WTC11 (cell line): ENCODE data around the gene AJAP1. TPM values are rescaled to one million over a fixed set of nuclear protein-coding genes. Genes with fewer than 3 reads are reported as not detected.

Experiments
- ATAC-seq: fragments of 200-7000 bp; cut with Tn5 transposase; 2 replicates; pipeline ENCODE4 v1.10.0; 2021; ENCODE audit warnings: mild to moderate bottlenecking, moderate library complexity
- CTCF ChIA-PET: fragments of 300-600 bp; sonication (Branson Sonifier 250); formaldehyde crosslinking; loops from one replicate; lab custom pipeline; 2021; ENCODE audit warnings: antibody characterized with exemption; lab: Charles Lee
- POLR2A ChIA-PET: fragments of 350-600 bp; sonication (Branson Sonifier 250); formaldehyde crosslinking; loops from one replicate; lab custom pipeline; 2021; ENCODE audit warnings: antibody characterized with exemption; lab: Charles Lee
- DNase-seq: peaks from one replicate; pipeline ENCODE4 v3.0.0; 2021; ENCODE audit warnings: low spot score
- H3K27ac Mint-ChIP-seq: 2 replicates; pipeline ENCODE4 v1.8.0; 2021; ENCODE audit warnings: mixed read lengths
- H3K27me3 Mint-ChIP-seq: 2 replicates; pipeline ENCODE4 v1.8.0; 2021; ENCODE audit warnings: low read depth, mild to moderate bottlenecking, moderate library complexity, mixed read lengths
- H3K36me3 Mint-ChIP-seq: 2 replicates; pipeline ENCODE4 v1.8.0; 2021; ENCODE audit warnings: mixed read lengths
- H3K4me1 Mint-ChIP-seq: 2 replicates; pipeline ENCODE4 v1.8.0; 2022; ENCODE audit warnings: mixed read lengths
- H3K4me3 Mint-ChIP-seq: 2 replicates; pipeline ENCODE4 v1.8.0; 2021; ENCODE audit warnings: mild to moderate bottlenecking, moderate library complexity, mixed read lengths
- H3K9me3 Mint-ChIP-seq: 2 replicates; pipeline ENCODE4 v1.8.0; 2021; ENCODE audit warnings: mixed read lengths
- FOXK1 ChIP-seq: sonication (generic); formaldehyde crosslinking; IDR thresholded peaks from 2 replicates; pipeline ENCODE4 v1.8.0; 2022; ENCODE audit warnings: mild to moderate bottlenecking, moderate library complexity, missing genetic modification reagents
- GTF2I ChIP-seq: fragments of 250-450 bp; sonication (Bioruptor Pico); conservative IDR thresholded peaks from 2 replicates; pipeline ENCODE4 v1.4.0; 2021; ENCODE audit warnings: mild to moderate bottlenecking
- HMGA2 ChIP-seq: fragments of 250-450 bp; sonication (Bioruptor Pico); IDR thresholded peaks from 2 replicates; pipeline ENCODE4 v1.4.0; 2021; ENCODE audit warnings: mild to moderate bottlenecking, moderate library complexity
- OVOL2 ChIP-seq: fragments of 250-450 bp; sonication (Bioruptor Pico); IDR thresholded peaks from 2 replicates; pipeline ENCODE4 v1.9.0; 2021; ENCODE audit warnings: mild to moderate bottlenecking, borderline replicate concordance
- SOX15 ChIP-seq: fragments of 250-450 bp; sonication (Bioruptor Pico); IDR thresholded peaks from 2 replicates; pipeline ENCODE4 v1.9.0; 2021; ENCODE audit warnings: mild to moderate bottlenecking
- TEAD4 ChIP-seq: sonication (generic); formaldehyde crosslinking; IDR thresholded peaks from 2 replicates; pipeline ENCODE4 v1.8.0; 2022; ENCODE audit warnings: mild to moderate bottlenecking, missing genetic modification reagents
- ZBTB21 ChIP-seq: sonication (generic); formaldehyde crosslinking; IDR thresholded peaks from 2 replicates; pipeline ENCODE4 v1.8.1; 2023; ENCODE audit warnings: mild to moderate bottlenecking, missing genetic modification reagents, borderline replicate concordance
- ZNF263 ChIP-seq: sonication (generic); formaldehyde crosslinking; IDR thresholded peaks from 2 replicates; pipeline ENCODE4 v1.8.1; 2022; ENCODE audit warnings: low read depth, mild to moderate bottlenecking, moderate library complexity, missing genetic modification reagents
- ZNF416 ChIP-seq: fragments of 250-450 bp; sonication (Bioruptor Pico); IDR thresholded peaks from 2 replicates; pipeline ENCODE4 v1.9.0; 2021; ENCODE audit warnings: mild to moderate bottlenecking, inconsistent platforms
- ZNF423 ChIP-seq: fragments of 250-450 bp; sonication (Bioruptor Pico); IDR thresholded peaks from 2 replicates; pipeline ENCODE4 v2.1.2; 2022; ENCODE audit warnings: mild to moderate bottlenecking, moderate library complexity
- total RNA-seq: library from RNA; stranded (reverse); gene quantifications from 3 replicates; pipeline ENCODE4 v1.2.3, GENCODE V29; 2021
- TF ChIP-seq, protein P1 (sequence below): fragments of 200-600 bp; IDR thresholded peaks from 2 replicates; pipeline ENCODE4 v1.8.0; 2022; ENCODE audit warnings: antibody characterized with exemption
- TF ChIP-seq, protein P2 (sequence below): sonication (generic); formaldehyde crosslinking; IDR thresholded peaks from 2 replicates; pipeline ENCODE4 v1.8.1; 2022; ENCODE audit warnings: missing genetic modification reagents, borderline replicate concordance
- TF ChIP-seq, protein P3 (sequence below): fragments of 250-450 bp; sonication (Bioruptor Pico); IDR thresholded peaks from 2 replicates; pipeline ENCODE4 v1.8.0; 2021; ENCODE audit warnings: mild to moderate bottlenecking
- TF ChIP-seq, protein P4 (sequence below): sonication (generic); formaldehyde crosslinking; IDR thresholded peaks from 2 replicates; pipeline ENCODE4 v1.8.0; 2023; ENCODE audit warnings: missing genetic modification reagents, mild to moderate bottlenecking, borderline replicate concordance
- TF ChIP-seq, protein P5 (sequence below): sonication (generic); formaldehyde crosslinking; IDR thresholded peaks from 2 replicates; pipeline ENCODE4 v1.8.1; 2023; ENCODE audit warnings: mild to moderate bottlenecking, moderate library complexity, missing genetic modification reagents
- TF ChIP-seq, protein P6 (sequence below): sonication (generic); formaldehyde crosslinking; conservative IDR thresholded peaks from 2 replicates; pipeline ENCODE4 v1.8.1; 2023; ENCODE audit warnings: mild to moderate bottlenecking, low read depth, missing genetic modification reagents, moderate library complexity
- TF ChIP-seq, protein P7 (sequence below): sonication (generic); formaldehyde crosslinking; IDR thresholded peaks from 2 replicates; pipeline ENCODE4 v1.8.0; 2022; ENCODE audit warnings: mild to moderate bottlenecking, missing genetic modification reagents
- TF ChIP-seq, protein P8 (sequence below): sonication (generic); formaldehyde crosslinking; IDR thresholded peaks from 2 replicates; pipeline ENCODE4 v1.8.1; 2022; ENCODE audit warnings: mild to moderate bottlenecking, moderate library complexity, missing genetic modification reagents
- TF ChIP-seq, protein P9 (sequence below): sonication (generic); formaldehyde crosslinking; IDR thresholded peaks from 2 replicates; pipeline ENCODE4 v1.8.1; 2023; ENCODE audit warnings: mild to moderate bottlenecking, missing genetic modification reagents, moderate library complexity

The AJAP1 gene
- total RNA-seq, 1 experiment from 2014 or later = 2.1 TPM

DNA sequence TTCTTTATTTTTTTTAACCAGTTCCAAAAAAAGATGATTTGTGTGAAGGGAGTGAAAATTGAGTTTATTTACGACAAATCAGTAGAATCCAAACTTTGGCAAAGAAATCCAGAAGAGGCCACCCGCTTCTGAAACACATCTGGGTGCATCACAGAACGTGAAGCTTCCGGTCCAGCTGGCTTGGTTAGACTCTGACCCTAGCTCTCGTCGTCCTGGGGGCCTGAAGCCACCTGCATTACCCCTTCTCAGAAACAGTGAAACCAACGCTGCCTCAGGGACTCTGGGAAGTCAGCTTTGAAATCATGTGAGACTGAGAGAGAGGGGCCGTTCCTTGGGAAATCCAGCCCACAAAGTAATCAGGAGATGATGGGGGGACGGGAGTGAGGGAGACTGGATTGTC, 21.8 kb downstream of the AJAP1 start:
- no peak for TF ChIP-seq OVOL2 (CRISPR knock-in tag)
- TF ChIP-seq, protein P1, sequence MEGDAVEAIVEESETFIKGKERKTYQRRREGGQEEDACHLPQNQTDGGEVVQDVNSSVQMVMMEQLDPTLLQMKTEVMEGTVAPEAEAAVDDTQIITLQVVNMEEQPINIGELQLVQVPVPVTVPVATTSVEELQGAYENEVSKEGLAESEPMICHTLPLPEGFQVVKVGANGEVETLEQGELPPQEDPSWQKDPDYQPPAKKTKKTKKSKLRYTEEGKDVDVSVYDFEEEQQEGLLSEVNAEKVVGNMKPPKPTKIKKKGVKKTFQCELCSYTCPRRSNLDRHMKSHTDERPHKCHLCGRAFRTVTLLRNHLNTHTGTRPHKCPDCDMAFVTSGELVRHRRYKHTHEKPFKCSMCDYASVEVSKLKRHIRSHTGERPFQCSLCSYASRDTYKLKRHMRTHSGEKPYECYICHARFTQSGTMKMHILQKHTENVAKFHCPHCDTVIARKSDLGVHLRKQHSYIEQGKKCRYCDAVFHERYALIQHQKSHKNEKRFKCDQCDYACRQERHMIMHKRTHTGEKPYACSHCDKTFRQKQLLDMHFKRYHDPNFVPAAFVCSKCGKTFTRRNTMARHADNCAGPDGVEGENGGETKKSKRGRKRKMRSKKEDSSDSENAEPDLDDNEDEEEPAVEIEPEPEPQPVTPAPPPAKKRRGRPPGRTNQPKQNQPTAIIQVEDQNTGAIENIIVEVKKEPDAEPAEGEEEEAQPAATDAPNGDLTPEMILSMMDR = no peak
- no peak for TF ChIP-seq ZBTB21 (CRISPR knock-in tag)
- TF ChIP-seq, protein P2, sequence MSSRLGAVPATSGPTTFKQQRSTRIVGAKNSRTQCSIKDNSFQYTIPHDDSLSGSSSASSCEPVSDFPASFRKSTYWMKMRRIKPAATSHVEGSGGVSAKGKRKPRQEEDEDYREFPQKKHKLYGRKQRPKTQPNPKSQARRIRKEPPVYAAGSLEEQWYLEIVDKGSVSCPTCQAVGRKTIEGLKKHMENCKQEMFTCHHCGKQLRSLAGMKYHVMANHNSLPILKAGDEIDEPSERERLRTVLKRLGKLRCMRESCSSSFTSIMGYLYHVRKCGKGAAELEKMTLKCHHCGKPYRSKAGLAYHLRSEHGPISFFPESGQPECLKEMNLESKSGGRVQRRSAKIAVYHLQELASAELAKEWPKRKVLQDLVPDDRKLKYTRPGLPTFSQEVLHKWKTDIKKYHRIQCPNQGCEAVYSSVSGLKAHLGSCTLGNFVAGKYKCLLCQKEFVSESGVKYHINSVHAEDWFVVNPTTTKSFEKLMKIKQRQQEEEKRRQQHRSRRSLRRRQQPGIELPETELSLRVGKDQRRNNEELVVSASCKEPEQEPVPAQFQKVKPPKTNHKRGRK (CRISPR knock-in tag) = no peak
- TF ChIP-seq, protein P3, sequence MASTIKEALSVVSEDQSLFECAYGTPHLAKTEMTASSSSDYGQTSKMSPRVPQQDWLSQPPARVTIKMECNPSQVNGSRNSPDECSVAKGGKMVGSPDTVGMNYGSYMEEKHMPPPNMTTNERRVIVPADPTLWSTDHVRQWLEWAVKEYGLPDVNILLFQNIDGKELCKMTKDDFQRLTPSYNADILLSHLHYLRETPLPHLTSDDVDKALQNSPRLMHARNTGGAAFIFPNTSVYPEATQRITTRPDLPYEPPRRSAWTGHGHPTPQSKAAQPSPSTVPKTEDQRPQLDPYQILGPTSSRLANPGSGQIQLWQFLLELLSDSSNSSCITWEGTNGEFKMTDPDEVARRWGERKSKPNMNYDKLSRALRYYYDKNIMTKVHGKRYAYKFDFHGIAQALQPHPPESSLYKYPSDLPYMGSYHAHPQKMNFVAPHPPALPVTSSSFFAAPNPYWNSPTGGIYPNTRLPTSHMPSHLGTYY (CRISPR knock-in tag) = no peak
- TF ChIP-seq ZNF423 (CRISPR knock-in tag) = no peak
- no peak for TF ChIP-seq ZNF263
- no peak for TF ChIP-seq FOXK1 (CRISPR knock-in tag)
- TF ChIP-seq, protein P4, sequence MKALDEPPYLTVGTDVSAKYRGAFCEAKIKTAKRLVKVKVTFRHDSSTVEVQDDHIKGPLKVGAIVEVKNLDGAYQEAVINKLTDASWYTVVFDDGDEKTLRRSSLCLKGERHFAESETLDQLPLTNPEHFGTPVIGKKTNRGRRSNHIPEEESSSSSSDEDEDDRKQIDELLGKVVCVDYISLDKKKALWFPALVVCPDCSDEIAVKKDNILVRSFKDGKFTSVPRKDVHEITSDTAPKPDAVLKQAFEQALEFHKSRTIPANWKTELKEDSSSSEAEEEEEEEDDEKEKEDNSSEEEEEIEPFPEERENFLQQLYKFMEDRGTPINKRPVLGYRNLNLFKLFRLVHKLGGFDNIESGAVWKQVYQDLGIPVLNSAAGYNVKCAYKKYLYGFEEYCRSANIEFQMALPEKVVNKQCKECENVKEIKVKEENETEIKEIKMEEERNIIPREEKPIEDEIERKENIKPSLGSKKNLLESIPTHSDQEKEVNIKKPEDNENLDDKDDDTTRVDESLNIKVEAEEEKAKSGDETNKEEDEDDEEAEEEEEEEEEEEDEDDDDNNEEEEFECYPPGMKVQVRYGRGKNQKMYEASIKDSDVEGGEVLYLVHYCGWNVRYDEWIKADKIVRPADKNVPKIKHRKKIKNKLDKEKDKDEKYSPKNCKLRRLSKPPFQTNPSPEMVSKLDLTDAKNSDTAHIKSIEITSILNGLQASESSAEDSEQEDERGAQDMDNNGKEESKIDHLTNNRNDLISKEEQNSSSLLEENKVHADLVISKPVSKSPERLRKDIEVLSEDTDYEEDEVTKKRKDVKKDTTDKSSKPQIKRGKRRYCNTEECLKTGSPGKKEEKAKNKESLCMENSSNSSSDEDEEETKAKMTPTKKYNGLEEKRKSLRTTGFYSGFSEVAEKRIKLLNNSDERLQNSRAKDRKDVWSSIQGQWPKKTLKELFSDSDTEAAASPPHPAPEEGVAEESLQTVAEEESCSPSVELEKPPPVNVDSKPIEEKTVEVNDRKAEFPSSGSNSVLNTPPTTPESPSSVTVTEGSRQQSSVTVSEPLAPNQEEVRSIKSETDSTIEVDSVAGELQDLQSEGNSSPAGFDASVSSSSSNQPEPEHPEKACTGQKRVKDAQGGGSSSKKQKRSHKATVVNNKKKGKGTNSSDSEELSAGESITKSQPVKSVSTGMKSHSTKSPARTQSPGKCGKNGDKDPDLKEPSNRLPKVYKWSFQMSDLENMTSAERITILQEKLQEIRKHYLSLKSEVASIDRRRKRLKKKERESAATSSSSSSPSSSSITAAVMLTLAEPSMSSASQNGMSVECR (CRISPR knock-in tag) = no peak
- TF ChIP-seq, protein P5, sequence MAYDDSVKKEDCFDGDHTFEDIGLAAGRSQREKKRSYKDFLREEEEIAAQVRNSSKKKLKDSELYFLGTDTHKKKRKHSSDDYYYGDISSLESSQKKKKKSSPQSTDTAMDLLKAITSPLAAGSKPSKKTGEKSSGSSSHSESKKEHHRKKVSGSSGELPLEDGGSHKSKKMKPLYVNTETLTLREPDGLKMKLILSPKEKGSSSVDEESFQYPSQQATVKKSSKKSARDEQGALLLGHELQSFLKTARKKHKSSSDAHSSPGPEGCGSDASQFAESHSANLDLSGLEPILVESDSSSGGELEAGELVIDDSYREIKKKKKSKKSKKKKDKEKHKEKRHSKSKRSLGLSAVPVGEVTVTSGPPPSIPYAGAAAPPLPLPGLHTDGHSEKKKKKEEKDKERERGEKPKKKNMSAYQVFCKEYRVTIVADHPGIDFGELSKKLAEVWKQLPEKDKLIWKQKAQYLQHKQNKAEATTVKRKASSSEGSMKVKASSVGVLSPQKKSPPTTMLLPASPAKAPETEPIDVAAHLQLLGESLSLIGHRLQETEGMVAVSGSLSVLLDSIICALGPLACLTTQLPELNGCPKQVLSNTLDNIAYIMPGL (CRISPR knock-in tag) = no peak
- TF ChIP-seq SOX15 (CRISPR knock-in tag) = no peak
- no peaks in the 10 kb centered on the region for H3K4me1 Mint-ChIP-seq
- POLR2A ChIA-PET = no interaction called here
- H3K27me3 Mint-ChIP-seq = peaks cover 12% of the 10 kb centered on the region
- no peak overlapping the region for H3K4me3 Mint-ChIP-seq
- H3K27ac Mint-ChIP-seq = no peak overlapping the region
- peaks cover 76% of the 10 kb centered on the region for H3K36me3 Mint-ChIP-seq
- DNase-seq = no peak
- peaks cover 77% of the 10 kb centered on the region for H3K9me3 Mint-ChIP-seq
- no peak for ATAC-seq
- CTCF ChIA-PET = no interaction called here

DNA sequence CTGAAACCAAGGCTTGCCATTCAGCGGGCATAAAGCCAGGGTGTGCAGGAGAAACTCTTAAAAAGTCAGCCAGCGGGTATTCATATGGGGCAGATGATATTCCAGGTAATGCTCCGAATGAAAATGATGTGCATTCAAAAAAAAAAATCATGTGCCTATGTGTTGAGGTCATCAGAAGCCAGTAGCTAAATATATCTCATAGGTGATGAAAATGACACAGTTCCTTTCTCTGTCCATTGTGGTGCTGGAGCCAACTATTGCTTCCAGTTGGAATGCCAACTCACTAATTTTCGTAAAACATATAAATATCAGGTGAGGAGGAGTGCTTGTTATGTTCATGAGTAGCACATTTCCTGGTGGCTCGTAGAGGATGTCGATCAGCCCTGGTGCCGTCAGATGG, 23.2 kb downstream of the AJAP1 start:
- no peak overlapping the region for H3K4me3 Mint-ChIP-seq
- no peak for DNase-seq
- no peak overlapping the region for H3K27ac Mint-ChIP-seq
- CTCF ChIA-PET = no interaction called here
- peaks cover 66% of the 10 kb centered on the region for H3K36me3 Mint-ChIP-seq
- H3K9me3 Mint-ChIP-seq = peaks cover 66% of the 10 kb centered on the region
- no peaks in the 10 kb centered on the region for H3K4me1 Mint-ChIP-seq
- no peak for ATAC-seq
- H3K27me3 Mint-ChIP-seq = peaks cover 9% of the 10 kb centered on the region
- POLR2A ChIA-PET = no interaction called here
- TF ChIP-seq, protein P6, sequence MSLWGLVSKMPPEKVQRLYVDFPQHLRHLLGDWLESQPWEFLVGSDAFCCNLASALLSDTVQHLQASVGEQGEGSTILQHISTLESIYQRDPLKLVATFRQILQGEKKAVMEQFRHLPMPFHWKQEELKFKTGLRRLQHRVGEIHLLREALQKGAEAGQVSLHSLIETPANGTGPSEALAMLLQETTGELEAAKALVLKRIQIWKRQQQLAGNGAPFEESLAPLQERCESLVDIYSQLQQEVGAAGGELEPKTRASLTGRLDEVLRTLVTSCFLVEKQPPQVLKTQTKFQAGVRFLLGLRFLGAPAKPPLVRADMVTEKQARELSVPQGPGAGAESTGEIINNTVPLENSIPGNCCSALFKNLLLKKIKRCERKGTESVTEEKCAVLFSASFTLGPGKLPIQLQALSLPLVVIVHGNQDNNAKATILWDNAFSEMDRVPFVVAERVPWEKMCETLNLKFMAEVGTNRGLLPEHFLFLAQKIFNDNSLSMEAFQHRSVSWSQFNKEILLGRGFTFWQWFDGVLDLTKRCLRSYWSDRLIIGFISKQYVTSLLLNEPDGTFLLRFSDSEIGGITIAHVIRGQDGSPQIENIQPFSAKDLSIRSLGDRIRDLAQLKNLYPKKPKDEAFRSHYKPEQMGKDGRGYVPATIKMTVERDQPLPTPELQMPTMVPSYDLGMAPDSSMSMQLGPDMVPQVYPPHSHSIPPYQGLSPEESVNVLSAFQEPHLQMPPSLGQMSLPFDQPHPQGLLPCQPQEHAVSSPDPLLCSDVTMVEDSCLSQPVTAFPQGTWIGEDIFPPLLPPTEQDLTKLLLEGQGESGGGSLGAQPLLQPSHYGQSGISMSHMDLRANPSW (CRISPR knock-in tag) = no peak
- TF ChIP-seq ZBTB21 (CRISPR knock-in tag) (no peak), GTF2I (no peak), ZNF416 (CRISPR knock-in tag) (no peak), TEAD4 (CRISPR knock-in tag) (no peak), HMGA2 (CRISPR knock-in tag) (no peak), OVOL2 (CRISPR knock-in tag) (no peak)
- TF ChIP-seq, protein P7, sequence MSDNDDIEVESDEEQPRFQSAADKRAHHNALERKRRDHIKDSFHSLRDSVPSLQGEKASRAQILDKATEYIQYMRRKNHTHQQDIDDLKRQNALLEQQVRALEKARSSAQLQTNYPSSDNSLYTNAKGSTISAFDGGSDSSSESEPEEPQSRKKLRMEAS (CRISPR knock-in tag) = no peak
- TF ChIP-seq, protein P8, sequence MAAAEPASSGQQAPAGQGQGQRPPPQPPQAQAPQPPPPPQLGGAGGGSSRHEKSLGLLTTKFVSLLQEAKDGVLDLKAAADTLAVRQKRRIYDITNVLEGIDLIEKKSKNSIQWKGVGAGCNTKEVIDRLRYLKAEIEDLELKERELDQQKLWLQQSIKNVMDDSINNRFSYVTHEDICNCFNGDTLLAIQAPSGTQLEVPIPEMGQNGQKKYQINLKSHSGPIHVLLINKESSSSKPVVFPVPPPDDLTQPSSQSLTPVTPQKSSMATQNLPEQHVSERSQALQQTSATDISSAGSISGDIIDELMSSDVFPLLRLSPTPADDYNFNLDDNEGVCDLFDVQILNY (CRISPR knock-in tag) = no peak
- TF ChIP-seq, protein P9, sequence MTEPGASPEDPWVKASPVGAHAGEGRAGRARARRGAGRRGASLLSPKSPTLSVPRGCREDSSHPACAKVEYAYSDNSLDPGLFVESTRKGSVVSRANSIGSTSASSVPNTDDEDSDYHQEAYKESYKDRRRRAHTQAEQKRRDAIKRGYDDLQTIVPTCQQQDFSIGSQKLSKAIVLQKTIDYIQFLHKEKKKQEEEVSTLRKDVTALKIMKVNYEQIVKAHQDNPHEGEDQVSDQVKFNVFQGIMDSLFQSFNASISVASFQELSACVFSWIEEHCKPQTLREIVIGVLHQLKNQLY (CRISPR knock-in tag) = no peak
